GM18858 (cell line): ENCODE data around the gene CRY2.
"Not testable (repeated sequence)": the region's sequence is repeated elsewhere in the genome, so short reads cannot be mapped to it uniquely, and the experiment has no call there.

Source experiments
- ATAC-seq: cut with Tn5 transposase; IDR thresholded peaks from one replicate; pipeline ENCODE4 v1.9.1; 2021; ENCODE audit not compliant: unreplicated experiment

Gene CRY2

DNA sequence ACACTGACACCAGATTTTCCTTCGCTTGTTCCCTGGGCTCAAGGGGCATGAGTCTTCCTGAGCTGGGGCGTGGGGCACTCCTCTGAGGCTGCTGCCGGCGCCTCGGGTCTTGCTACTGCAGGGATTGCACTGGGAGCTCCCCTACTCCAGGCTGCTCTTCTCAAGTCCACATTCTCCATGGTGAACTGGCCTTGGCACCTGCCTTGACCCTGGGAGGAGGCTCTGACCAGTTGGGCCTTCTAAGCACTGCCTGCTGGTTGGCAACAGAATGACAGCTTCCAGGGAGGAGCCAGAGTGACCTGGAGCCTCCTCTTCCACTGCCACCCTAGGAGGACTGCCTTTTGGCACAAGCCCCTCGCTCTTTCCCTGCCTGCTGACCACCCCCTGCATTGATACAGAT, 50.3 kb downstream of the CRY2 start:
- ATAC-seq, result no peak

- ATAC-seq, result no peak
These were observed 51.8 kb downstream of the CRY2 start for GRCh38 chr11:45899086-45899447.

DNA sequence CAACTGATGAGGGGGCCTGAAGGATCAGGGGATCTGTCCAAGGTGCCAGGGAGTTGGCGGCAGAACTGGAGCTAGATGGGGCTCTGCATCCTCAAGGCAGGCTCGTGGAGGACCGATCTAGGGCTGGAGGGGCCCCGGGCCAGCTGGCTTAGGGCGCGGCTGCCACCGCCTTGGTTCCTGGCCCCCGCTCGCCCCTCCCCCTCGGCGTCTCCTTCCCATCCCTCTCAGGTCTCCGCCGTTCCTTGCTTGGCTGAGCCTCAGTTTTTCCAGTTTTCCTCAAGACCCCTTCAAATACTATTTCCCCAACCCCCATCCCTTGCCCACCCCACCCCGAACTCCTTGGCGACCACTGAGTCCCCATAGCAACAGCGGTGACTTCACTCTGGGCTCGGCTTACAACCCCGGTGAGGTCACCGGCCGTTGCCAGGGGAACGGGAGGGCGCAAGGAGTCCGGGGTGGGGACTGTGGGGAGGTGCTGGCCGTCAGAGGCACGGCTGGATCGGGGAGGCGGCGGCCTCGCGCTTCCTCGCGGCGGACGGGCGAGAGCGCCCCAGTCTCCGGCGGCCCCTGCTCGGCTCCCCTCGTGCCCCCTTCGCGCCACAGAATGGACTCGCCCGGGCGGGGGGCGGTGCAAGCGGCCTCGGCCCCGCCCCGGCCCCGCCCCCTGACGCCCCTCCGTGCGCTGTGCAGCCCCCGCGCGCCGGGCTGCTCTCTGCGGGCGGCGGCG, 52.3 kb downstream of the CRY2 start:
- peak; percentile 38 for ATAC-seq

DNA sequence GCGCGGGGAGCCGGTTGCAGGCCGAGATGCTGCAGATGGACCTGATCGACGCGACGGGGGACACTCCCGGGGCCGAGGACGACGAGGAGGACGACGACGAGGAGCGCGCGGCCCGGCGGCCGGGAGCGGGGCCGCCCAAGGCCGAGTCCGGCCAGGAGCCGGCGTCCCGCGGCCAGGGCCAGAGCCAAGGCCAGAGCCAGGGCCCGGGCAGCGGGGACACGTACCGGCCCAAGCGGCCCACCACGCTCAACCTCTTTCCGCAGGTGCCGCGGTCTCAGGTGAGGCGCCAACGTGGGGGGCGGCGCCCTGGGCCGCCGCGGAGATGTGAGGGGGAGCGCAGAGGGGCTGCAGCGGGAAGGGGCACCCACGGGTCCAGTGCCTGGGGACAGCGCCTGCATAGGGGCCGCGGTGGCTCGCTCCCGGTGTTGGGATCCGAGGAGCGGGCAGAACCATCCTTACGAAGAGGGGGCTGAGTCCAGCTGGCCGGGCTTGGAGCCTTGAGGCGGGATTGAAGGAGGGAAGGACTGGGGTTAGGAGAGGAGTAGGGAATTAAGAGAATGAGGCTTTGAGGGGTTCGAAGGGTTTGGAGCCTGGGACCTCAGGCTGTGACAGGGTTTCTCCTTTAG, 53.0 kb downstream of the CRY2 start:
- not testable (repeated sequence) for ATAC-seq

DNA sequence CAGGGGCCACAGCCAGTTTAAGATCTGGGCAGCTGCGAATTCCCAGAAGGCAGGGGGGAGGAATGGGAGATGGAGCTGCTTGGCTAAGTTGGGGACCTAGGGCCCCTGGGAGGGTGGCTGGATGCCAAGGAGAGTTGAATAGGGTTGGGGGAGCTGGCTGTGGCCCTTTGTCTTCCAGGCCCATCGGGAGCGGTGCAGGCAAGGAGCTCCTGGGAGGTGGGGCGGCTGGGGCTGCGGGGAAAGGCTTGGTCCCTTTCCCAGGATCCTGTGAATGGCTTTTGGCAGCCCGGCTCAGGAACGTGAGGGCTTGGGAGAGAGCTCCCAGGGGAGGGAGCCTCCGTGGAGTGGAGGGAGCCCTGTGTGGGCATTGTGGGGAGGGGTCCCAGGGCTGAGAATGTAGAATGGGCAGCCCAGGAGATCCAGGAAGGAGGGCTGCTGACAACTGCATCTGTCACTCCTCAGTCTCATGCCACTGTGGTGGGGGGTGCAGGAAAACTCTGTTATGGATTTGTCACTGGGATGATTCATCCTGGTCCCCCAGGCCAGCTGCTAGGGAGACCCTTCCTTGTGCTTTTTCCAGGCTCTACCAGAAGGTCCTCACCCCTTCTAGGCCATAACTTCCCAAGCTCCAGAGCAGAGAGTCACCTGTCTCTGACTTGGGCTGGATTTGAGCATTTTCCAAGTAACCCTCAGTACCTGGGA, 53.8 kb downstream of the CRY2 start:
- ATAC-seq, result no peak

- no peak for ATAC-seq
These were observed 54.4 kb downstream of the CRY2 start for GRCh38 chr11:45901626-45902025.

GRCh38 chr11:45902452-45903380, 55.4 kb downstream of the CRY2 start:
- ATAC-seq, result no peak

DNA sequence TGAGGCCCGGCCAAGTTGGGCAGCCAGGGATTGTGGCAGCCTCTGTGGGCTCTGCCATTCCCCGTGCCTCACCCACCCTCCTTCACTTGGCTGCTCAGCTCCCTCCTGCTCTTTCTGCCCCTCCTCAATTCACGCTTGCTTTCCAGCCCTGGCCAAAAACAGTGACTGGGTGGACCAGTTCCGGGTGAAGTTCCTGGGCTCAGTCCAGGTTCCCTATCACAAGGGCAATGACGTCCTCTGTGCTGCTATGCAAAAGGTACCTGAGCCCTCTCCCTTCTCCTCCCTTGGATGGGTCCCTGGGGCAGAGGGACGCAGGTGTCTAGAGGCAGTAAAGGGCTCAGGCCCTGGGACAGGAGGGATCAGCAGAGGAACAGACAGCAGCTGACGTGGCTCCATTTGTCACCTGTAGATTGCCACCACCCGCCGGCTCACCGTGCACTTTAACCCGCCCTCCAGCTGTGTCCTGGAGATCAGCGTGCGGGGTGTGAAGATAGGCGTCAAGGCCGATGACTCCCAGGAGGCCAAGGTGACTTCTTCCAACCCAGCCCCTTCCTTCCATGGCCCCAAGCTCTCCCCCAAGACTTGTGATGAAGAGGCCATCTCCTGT, 57.1 kb downstream of the CRY2 start:
- no peak for ATAC-seq

GRCh38 chr11:45905095-45905494, 57.8 kb downstream of the CRY2 start:
- no peak for ATAC-seq

- not testable (repeated sequence) for ATAC-seq
These were observed 58.3 kb downstream of the CRY2 start for GRCh38 chr11:45905576-45905975.

DNA sequence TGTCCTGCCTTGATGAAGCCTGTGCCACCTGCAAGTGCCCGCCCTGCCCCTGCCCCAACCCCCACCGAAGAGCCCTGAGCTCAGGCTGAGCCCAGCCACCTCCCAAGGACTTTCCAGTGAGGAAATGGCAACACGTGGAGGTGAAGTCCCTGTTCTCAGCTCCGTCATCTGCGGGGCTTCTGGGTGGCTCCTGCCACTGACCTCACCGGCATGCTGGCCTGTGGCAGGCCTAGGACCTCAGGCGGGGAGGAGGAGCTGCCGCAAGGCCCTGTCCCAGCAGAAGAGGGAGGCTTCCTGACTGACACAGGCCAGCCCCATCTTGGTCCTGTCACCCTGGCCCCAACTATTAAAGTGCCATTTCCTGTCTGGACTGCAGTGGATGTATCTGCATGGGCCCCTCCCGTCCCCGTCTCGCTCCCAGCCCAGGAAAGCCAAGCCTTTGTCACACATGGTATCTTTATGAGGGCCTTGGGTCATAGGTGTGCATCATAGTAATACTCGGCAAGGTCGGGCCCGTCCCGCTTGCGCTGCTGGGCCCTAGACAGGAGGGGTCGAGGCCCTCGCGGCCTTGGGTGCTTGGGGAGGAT, 58.9 kb downstream of the CRY2 start:
- no peak for ATAC-seq

GRCh38 chr11:45906965-45907611, 59.8 kb downstream of the CRY2 start, which contains the start of gene FREY1:
Gene FREY1 (minus strand): TSS chr11:45907271. CDS start chr11:45907245, 26 bp downstream.
- ATAC-seq, result no peak

GRCh38 chr11:45907911-45908370, 60.7 kb downstream of the CRY2 start:
- ATAC-seq, result no peak

- ATAC-seq, result no peak
These were observed 62.6 kb downstream of the CRY2 start for GRCh38 chr11:45909594-45910475.

GRCh38 chr11:45910623-45911022, 63.3 kb downstream of the CRY2 start:
- no peak for ATAC-seq

- ATAC-seq, result no peak
These were observed 66.2 kb downstream of the CRY2 start for GRCh38 chr11:45913514-45913913.

DNA sequence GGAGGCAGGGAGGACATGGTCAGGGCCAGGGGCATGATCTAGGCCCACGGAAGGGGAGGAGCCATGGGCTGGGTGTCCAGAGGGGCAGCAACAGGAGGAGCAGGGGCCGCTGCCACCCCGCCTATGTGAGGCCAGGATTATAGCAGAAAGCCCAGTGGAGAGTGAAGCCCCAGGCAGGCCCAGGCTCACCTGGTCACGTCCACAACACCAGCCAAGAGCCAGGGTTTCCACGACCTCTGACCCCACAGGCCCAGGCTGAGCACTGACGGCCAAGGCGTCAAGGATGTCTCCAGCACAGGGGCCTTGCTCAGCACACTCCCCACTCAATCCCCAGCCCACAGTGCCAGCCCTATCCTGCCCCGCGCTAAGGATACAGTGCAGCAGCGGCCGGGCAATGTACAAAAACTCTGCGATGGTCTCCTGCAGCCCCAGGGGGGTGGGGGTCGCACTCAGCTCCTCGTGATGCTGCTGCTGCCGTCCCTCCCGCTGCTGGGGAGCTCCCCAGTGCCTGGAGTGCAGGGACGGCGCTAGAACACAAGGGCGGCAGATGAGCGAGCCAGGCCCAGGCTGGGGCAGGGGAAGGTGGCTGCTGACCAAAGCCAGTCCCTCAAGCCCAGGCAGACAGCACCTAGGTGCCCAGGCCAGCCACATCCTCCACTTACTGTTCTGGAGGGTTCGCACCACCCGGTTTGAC, 66.8 kb downstream of the CRY2 start:
- no peak for ATAC-seq

GRCh38 chr11:45915446-45915845, 68.2 kb downstream of the CRY2 start:
- ATAC-seq, result no peak
